ENCODE measurements around the gene HPCAL1.

HPCAL1 gene

DNA sequence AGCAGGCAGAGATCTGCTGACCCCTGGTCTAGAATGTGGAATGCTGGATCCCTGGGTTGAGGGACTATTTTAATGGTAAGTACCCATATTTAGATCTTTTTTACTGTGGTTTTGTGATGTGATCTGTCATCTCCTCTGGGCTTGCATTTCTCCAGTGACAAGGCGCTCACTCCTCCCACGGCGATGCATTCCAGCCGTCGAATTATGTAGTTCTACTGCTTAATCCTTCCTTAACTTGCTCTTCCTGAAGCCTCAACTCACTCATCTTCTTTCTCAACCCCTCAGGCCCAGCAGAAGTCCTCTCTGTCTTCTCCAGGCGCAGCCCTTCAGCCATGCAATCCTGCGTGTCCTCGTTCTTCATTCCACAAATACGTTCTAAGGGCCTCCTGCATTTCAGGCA lies 51.2 kb downstream of the HPCAL1 start:
- Histone ChIP-seq H3F3A (ENCODE audit: low read depth) (no peaks in the 10 kb centered on the region), H3K4me2 (ENCODE audit: low read depth, low read length, poor library complexity, severe bottlenecking) (no peak overlapping the region), H3K9me2 (replicated peaks; ENCODE audit: low read depth, low read length) (no peaks in the 10 kb centered on the region), H3K9ac (ENCODE audit: low read depth, low read length, poor library complexity, severe bottlenecking) (no peak overlapping the region), H3K4me1 (ENCODE audit: insufficient read depth, low read length, poor library complexity, severe bottlenecking) (peaks cover 12% of the 10 kb centered on the region), H3K4me3 (ENCODE audit: low read length, poor library complexity, severe bottlenecking) (no peak overlapping the region), H3K36me3 (ENCODE audit: insufficient read depth, low read length) (peaks cover 16% of the 10 kb centered on the region; the same call in 1 of the 2 replicates), H3K79me2 (ENCODE audit: insufficient read depth, low read length) (peaks cover 61% of the 10 kb centered on the region; the same call in 1 of the 2 replicates), H4K20me1 (ENCODE audit: insufficient read depth, low read length, poor library complexity, severe bottlenecking) (no peaks in the 10 kb centered on the region), H3K27me3 (ENCODE audit: insufficient read depth, low read length, poor library complexity, severe bottlenecking) (no peaks in the 10 kb centered on the region), H2AFZ (ENCODE audit: low read length) (no peak overlapping the region), H3K9me3 (ENCODE audit: insufficient read depth, low read depth, low read length) (no peaks in the 10 kb centered on the region)
- TF ChIP-seq CTCF (conservative IDR thresholded peaks at IDR 0.05; ENCODE audit: low read length) (no peak), EZH2phosphoT487 (IDR thresholded peaks at IDR 0.05; ENCODE audit: borderline replicate concordance) (no peak)

GRCh38 chr2:10354399-10354798 lies 51.7 kb downstream of the HPCAL1 start:
- Histone ChIP-seq H3K27me3 (ENCODE audit: insufficient read depth, low read length, poor library complexity, severe bottlenecking) (no peaks in the 10 kb centered on the region), H3K36me3 (ENCODE audit: insufficient read depth, low read length) (peaks cover 19% of the 10 kb centered on the region; the same call in 1 of the 2 replicates), H3F3A (ENCODE audit: low read depth) (no peaks in the 10 kb centered on the region), H3K4me2 (ENCODE audit: low read depth, low read length, poor library complexity, severe bottlenecking) (no peak overlapping the region), H3K79me2 (ENCODE audit: insufficient read depth, low read length) (peaks cover 57% of the 10 kb centered on the region; the same call in 1 of the 2 replicates), H3K4me1 (ENCODE audit: insufficient read depth, low read length, poor library complexity, severe bottlenecking) (peaks cover 9% of the 10 kb centered on the region), H4K20me1 (ENCODE audit: insufficient read depth, low read length, poor library complexity, severe bottlenecking) (no peaks in the 10 kb centered on the region), H3K9me3 (ENCODE audit: insufficient read depth, low read depth, low read length) (no peaks in the 10 kb centered on the region), H2AFZ (ENCODE audit: low read length) (no peak overlapping the region), H3K9ac (ENCODE audit: low read depth, low read length, poor library complexity, severe bottlenecking) (no peak overlapping the region), H3K9me2 (replicated peaks; ENCODE audit: low read depth, low read length) (no peaks in the 10 kb centered on the region), H3K4me3 (ENCODE audit: low read length, poor library complexity, severe bottlenecking) (no peak overlapping the region)
- TF ChIP-seq EZH2phosphoT487 (IDR thresholded peaks at IDR 0.05; ENCODE audit: borderline replicate concordance) (no peak), CTCF (conservative IDR thresholded peaks at IDR 0.05; ENCODE audit: low read length) (no peak)

DNA sequence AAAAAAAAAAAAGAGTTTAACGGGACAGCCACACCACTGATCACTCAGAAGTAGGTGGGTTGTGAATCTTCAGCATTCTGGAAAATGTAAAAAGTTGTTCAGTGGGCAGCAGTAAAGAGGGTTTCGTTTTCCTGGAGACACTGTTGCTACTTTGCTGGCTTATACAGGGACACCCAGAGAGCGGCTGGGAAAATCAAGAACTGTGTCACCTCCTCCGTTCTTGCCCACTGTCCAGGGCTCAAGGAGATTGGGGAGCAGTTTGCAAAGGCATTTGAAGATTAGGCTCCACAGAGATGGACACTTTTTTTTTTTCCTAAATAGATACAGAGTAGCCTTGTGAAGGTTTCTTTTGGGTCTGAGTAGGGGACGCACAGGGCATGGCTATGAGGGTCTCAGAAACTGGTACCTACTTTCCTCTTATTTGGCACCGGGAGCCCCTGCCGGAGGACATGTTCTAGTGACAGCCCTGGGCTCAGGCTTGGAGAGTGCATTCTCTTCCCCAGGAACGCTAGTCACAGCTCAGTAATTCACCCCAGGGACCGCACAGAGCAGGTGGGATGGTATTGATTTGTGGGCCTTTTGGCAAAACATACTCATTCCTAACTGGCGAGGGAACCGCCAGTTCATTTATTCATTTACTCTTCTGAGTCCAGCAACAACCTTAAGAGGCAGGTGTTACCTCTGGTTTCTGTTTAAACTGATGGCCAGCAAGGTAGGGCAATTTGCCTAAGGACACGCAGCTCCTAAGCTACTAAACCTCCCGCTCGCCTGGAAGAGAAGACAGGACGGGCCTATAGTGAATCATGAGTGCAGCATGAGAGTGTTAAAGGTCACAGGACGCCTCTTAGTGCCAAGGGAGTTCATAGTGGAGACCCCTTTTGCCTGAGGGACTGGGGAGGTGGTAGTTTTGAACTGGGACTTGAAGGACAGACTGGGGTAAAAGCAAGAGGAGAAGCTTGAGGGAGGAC lies 53.1 kb downstream of the HPCAL1 start:
- Histone ChIP-seq H3K27me3 (ENCODE audit: insufficient read depth, low read length, poor library complexity, severe bottlenecking) (no peaks in the 10 kb centered on the region), H3K36me3 (ENCODE audit: insufficient read depth, low read length) (peaks cover 24% of the 10 kb centered on the region; the same call in 1 of the 2 replicates), H3K9ac (ENCODE audit: low read depth, low read length, poor library complexity, severe bottlenecking) (no peak overlapping the region), H3K9me2 (replicated peaks; ENCODE audit: low read depth, low read length) (no peaks in the 10 kb centered on the region), H3F3A (ENCODE audit: low read depth) (no peaks in the 10 kb centered on the region), H3K79me2 (ENCODE audit: insufficient read depth, low read length) (peaks cover 45% of the 10 kb centered on the region; the same call in 1 of the 2 replicates), H3K9me3 (ENCODE audit: insufficient read depth, low read depth, low read length) (no peaks in the 10 kb centered on the region), H3K4me3 (ENCODE audit: low read length, poor library complexity, severe bottlenecking) (no peak overlapping the region), H3K4me2 (ENCODE audit: low read depth, low read length, poor library complexity, severe bottlenecking) (no peak overlapping the region), H2AFZ (ENCODE audit: low read length) (no peak overlapping the region), H3K4me1 (ENCODE audit: insufficient read depth, low read length, poor library complexity, severe bottlenecking) (peaks cover 9% of the 10 kb centered on the region), H4K20me1 (ENCODE audit: insufficient read depth, low read length, poor library complexity, severe bottlenecking) (no peaks in the 10 kb centered on the region)
- TF ChIP-seq CTCF (conservative IDR thresholded peaks at IDR 0.05; ENCODE audit: low read length): no peak
- TF ChIP-seq EZH2phosphoT487 (IDR thresholded peaks at IDR 0.05; ENCODE audit: borderline replicate concordance): no peak

Measured in Loucy (cell line).